ENCODE measurements around the gene PCP4.
"Not testable (repeated sequence)": the region's sequence is repeated elsewhere in the genome, so short reads cannot be mapped to it uniquely, and the experiment has no call there.

PCP4 gene

DNA sequence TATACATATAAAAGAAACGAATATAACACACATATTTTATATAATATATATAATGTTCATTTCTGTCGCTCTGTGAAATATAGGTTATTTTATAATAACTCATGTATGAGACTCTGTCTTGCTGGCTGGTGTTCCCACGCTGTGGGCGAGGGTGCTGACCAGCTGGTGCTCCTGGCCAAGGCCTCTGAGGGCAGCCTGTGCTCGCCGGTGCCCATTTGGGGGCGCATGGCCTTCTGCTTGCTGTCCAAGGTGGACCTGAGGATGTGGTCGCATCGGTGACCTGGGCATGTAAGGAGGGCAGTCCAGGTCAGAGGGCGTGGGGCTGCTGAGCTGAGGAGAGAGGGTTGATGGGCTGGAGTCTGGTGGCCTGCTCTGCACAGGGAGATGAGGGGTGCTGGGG, 1.1 kb upstream of the PCP4 start:
- no peak for DNase-seq (ENCODE audit: low read depth in 3 of 3)

DNA sequence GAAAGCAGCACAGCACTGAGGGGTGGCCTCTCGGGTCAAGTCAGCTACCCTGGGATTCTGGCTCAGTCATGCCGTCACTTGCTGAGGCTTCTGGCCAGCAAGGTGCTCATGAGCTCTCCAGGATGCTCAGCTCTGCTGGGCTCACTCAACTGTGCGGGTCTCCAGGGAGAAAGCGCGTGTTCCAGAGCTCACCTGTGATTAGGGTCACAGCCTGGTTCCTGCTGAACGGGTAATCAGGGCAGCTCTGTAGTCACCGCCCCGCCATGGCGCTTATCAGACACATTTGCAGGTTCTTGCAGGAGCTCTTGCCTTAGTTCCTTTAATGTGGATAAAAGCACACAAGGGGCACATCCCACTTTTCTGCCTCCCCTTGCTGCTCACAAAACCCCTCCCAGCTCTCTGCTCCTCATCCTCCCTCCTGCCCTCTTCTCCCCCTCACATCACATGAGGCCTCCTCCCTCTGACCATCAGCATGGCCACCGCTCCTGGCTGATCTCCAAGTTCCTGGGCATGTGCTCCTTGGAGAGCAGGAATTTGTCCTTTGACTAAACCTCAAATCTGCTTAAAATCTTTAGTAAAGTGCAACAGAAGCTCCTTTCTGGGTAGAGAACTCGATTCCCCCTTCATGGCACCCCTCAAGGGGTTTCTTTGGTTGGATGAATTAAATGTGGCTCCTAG, 2.0 kb downstream of the PCP4 start:
- no peak for DNase-seq (ENCODE audit: low read depth in 3 of 3)

DNA sequence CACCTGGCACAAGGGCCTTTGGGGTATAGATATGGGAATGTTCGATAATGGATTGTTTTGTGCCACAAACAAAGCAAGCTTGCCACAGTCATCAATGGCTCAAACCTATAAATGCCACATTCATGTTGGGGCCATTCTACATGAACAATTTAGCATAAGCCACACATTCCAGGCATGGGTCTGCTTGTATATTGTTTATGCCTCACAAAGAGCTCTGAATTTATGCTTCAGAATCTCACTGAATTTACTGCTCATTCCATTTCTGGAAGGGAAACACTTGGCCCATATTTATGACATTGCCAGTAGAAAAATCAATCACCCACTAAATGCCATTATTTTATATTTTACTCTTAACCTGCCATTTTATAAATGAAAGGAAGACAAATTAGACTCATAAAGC, 6.4 kb downstream of the PCP4 start:
- no peak for DNase-seq (ENCODE audit: low read depth in 3 of 3)

DNA sequence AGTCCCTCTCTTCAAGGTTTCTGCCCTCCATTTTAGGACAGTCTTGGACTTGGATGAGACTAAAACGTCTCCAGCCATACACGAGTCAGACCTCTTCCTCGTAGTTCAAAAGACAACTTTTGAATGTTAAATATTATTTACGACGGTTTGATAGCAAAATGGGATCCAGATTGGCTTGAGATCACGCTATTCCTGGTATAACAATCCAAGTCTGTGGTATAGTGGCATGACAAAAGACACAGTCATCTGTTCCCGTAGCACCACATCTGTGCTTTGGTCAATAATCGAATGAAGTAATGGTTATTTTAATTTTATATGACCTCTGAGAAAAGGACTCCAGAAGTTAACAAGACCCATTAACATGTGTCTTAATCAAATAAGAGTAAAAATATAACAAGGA, 7.0 kb downstream of the PCP4 start:
- DNase-seq (ENCODE audit: low read depth in 3 of 3): no peak

DNA sequence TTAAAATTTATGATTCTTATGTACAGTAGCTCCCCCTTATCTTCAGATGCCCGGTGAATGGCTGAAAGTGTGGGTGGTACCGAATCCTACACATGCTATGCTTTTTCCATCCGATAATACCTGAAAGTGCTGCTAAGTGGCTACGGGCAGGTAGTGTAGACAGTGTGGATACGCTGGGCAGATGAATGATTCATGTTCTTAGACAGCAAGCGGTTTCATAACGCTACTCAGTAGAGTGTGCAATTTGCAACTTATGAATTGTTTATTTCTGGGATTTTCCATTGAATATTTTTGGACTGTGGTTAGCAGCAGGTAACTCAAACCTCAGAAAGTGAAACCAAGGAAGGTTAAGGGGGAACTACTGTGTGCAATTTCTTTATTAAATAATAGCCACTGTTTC, 7.5 kb downstream of the PCP4 start:
- no peak for DNase-seq (ENCODE audit: low read depth in 3 of 3)

DNA sequence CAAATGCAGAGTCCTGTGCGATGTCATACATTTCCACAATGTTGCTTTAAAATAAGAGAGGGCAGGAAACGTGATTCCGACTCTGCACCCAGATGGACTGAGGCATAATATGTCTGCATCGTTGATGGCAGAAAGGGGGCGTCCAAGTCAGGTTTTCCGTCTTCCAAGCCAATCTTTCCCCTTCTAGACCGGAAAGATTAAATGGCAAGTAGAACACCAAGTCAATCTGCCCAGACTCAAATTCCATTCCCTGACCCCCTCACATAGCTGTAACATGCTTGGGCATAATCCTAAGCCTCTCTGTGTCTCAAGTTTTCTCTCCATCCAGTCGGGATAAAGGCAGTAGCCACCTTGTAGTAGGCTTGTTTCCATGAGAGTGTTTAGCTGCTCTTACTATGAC, 14.4 kb downstream of the PCP4 start:
- DNase-seq (ENCODE audit: low read depth in 3 of 3): no peak

DNA sequence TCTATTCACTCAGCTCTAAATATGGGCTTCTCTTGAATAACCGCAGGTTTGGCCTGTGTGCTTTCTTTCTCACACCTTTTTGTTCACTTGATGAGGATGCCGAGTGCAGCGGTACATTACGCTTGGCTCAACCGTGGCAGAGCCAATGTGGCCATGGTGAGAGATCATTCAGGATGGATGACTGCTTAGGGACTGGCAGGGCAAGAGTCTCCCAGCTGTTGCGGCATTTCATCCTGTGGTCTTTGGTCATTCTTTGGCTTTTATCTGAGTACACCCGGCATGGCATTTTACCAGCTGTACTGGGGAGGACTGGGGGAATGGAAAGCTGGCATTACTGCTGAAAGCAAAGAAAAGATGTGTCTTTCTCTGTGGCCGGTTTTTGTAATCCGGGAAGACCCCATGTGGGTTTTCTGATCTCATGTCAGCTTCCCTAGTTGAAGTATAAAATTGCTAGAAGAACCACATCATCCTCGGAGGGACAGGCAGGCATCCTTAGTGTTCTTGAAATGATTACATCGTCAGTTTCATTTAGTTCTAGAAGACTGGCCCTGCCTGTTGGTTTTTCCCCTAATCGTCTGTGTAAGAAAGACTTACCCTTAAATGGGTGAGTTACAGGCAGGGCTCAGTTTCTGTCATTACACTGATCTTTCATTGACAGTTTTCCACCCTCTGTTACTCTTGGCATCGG, 15.1 kb downstream of the PCP4 start:
- no peak for DNase-seq (ENCODE audit: low read depth in 3 of 3)

DNA sequence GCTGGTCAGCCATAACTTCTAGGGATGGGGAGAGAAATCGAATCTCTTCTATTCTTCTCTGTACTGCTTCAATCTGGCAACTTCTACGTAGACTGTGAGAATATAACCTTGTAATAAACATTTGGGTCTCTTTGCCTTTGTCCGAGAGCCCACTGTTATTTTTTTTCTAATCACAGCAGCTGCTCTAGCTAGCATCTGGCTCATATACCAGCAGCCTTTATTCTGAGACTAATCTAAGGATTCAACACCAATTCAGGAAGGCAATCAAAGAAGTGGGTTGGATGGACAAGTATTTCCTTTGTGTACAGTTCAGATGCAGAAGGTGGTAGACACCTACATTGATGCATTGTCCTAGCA, 15.6 kb downstream of the PCP4 start:
- DNase-seq (ENCODE audit: low read depth in 3 of 3): no peak

DNA sequence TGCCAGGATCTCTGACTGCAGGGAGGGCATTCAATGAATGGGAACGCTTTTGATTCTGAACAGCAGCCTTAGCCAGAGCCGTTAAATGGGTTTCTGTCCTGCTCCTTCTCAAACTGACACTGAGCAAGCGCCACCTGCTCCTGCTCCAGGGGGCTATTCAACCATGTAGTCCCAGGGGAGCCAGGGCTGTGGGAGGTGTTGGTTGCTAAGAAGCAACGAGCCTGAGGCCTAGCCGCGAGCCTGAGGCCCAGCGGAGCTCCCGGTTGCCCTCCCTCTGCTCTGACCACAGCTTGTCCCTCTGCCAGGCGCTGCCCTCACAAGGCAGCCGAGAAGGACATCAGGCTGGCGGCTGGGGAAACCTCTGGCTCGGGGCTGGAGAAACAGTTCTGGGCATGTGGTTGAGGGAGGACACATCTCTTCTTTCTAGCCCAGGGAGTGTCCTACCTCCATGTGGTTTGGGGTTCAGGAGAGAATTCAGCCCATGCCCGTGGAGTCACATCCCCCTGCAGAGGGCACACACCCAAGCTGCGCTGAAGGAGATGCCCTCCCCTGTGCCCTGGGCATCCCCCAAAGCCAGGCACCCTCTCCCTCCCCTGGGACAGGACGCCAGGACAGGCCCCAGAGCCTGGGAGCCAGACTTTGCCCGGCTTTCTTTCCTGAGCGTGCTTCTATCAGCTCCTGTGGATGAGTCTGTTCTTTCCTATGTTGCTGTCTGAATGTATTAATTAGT, 18.0 kb downstream of the PCP4 start:
- no peak for DNase-seq (ENCODE audit: low read depth in 3 of 3)

DNA sequence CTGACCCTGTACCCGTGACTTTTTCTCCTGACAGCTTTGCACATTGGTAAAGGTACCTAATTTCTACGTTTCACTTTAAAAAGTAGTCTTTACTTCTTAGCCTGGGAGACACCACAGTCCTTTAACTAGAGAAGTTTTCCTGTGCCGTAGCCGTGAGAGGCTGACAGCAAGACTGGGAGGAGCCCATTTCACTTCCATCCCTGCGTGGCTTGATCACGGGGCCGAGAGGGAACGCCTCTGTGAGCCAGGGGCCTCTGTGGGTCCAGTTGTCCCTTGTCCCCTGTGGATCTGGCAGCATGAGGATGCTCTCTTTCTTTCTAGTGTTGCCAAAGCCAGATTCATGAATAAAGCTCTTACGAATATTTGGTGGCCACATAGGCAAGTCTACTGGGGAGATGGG, 21.6 kb downstream of the PCP4 start:
- DNase-seq (ENCODE audit: low read depth in 3 of 3): no peak

DNA sequence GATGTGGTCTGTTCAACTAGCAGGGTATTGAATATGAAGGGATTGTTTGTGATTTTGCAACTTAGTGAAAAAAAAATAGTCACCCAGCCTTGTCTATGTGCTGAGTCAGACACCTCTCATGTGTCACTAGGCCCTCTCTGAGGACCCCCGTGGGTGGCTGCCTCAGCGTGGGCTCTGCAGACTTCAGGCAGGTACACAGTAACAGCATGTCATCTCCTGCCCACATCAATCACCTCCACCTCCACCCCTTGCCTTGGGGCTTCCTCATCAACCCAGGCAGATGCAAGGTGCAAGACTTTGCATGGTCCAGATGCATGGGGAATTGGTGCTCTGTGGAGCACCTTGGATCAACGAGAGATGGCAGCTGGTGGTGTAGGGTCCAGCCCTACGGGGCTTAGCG, 23.9 kb downstream of the PCP4 start:
- DNase-seq (ENCODE audit: low read depth in 3 of 3): no peak

DNA sequence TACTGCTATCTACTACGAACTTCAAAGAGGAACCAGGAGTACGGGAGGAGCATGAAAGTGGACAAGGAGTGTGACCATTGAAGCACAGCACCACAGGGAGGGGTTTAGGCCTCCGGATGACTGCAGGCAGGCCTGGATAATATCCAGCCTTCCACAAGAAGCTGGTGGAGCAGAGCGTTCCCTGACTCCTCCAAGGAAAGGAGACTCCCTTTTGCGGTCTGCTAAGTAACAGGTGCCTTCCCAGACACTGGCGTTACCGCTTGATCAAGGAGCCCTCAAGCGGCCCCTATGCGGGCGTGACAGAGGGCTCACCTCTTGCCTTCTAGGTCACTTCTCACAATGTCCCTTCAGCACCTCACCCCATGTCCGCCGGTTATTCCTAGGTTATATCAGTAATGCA, 24.6 kb downstream of the PCP4 start:
- not testable (repeated sequence) for DNase-seq (ENCODE audit: low read depth in 3 of 3)

DNA sequence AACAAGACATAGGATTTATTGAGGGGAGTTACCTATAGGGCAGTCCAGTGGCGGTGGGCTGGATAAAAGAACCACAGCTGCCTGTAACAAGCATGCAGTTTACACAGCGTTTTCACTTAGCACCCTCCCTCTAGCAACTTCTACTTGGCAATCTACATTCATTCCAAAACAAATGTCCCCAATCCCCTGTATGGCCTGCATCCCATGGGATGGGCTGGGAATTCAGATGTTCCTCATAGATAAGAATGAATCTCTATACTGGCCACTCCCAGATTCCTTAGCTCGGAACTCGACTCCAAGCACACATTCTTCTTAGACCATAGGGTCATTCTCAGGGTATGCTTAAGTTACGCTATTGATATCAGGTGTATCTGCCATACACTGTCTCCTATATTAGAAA, 33.3 kb downstream of the PCP4 start:
- DNase-seq (ENCODE audit: low read depth in 3 of 3): no peak

DNA sequence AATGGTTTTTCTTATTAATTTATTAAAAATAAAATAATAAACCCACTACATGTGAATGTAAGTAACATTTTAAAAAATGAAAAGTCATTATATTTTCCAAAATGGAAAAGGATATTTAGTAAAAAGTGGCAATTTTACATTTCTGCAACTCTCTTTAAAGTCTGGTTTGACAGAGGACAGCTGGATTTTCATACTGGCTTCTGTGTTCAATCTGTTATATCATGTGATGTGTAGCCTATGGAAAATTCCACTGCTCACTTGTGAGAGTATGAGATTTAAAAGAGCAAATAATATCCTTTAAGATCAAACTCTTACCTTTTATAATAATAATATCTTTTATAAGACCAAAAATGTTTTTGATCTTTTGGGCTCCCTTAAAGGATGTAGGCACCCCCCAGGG, 33.7 kb downstream of the PCP4 start:
- no peak for DNase-seq (ENCODE audit: low read depth in 3 of 3)

DNA sequence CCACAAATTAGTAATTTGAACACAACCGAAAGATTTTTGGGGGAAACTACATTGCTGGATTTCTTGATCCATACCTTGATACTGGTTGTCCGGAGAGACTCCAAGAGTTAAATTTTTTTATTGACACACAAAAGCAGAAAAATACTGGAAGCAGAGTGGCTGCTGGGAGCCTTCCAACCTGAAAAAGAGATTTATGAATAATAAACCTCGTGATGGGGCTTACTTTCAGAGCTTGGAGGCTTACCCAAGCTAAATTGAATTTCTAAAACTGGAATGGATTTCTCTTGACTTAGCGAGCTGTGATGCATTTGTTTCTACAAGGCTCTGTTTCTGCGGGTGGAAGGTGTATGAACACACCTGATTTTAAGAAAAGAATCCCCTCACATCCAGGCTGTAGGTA, 35.7 kb downstream of the PCP4 start:
- DNase-seq (ENCODE audit: low read depth in 3 of 3): no peak

DNA sequence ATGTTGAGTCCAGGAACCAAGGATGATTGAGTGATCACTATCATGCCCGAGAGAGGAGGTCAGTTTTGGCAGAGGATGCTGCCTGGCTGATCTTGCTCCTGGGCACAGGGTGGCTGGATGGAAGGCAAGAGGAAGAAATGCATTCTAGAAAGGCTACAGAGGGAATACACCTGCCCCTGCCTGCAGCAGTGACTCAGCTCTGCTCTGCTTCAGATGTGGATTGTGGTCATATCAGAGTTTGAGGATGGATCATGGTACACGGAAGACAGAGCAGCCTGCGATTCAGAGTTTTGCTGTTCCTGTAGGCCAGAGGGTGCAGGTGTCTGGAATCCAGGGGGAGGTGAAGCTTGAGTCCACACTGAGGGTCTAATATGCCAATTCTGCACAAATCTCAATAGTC, 37.2 kb downstream of the PCP4 start:
- no peak for DNase-seq (ENCODE audit: low read depth in 3 of 3)

DNA sequence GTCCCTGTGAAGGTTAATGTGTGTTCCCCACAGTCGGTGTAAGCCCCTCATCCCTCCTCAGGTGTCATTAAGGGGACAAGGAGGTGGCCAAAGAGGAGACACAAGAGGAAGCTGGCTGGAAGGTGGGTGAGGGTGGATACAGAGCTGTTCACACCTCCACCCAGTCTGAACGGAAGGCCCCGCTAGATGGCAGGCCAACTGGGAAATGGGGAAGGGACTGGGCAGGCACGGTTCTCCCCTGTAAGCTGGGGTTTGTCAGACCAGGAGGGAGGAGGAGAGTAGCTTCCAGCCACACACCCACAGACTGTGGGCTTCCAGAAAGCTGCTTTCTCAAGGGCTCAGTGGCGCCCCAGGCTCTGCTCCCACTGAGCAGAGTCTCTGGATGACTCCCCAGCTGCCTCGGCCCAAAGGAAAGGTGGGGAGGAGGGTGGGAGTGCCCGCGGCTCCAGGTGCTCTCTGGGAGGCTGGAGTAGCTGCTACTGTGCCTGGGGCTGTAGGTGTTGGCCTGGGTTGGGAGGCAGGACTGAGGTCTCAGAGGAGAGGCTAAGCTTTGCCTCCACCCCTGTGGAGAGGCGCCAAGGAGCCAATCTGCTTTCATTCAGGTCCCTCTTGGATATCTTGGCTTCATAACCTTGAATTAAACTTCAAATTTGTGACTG, 41.2 kb downstream of the PCP4 start:
- DNase-seq (ENCODE audit: low read depth in 3 of 3): no peak

DNA sequence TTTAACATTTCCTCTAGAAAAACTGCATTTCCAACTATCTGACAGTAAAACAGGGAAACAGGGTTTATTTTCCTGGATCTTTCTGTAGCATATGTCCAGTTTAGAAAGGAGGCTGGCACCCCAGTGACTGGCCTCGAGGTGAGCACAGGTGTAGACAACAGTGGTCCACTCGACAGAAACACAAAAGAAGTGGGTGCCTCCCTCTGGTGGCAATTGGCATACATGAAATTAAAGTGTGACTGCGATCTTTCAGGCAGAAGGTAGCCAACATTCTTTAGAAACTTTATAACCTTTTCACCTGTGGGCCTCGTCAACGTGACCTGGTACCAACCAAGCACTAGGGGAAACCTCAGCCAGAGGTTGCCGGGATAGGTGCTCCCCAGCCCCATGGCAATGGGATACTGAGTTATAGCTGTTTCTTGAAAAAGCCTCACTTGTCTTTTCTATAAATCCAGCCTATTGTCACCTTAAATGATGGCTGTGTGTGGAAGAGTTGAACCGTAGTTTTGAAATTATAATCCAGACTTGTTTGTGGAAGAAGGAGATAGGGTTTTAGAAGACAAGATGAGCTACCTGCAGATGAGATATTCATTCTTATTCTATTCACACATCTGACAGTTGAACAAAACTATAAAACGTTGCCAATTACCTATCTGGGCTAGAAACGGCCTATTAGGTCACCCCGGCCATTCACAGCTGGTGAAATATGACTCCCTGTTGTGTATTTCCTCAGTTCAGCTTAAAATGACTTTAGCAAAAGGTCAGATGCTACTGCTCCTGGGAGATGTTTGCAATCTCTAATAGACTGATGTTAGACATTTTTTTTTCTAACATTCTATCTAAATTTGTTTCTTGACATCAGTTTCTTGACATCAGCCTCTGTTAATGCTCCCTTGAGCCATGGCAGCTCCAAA, 44.3 kb downstream of the PCP4 start:
- DNase-seq (ENCODE audit: low read depth in 3 of 3): no peak

DNA sequence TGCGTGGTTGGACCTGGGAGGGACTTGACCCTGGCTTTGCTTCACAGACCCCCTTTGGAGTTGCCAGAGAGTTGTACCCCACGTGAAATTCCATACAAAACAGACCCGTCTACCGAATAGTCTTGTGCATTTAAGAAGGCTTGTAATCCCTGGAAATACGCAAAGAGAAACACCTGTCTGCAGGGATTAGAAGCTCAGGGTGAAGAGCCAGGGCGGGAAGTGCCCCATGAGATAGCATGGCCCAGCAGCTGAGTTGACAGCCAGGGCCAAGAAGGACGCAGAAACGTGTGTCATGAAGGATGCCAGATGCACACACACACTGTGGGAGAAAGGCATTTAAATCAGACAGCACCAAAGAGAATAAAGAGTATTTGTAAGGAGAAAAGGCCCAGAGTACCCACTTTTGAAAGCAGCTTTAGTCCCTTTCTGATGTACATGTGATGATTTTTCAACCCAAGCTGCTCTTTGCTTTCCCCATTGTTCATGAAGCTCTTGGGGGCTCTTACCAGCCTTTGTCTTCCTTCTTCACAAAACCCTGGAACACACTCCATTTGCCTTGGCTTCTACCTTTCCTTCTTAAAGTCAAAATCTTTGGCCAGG, 46.6 kb downstream of the PCP4 start:
- DNase-seq (ENCODE audit: low read depth in 3 of 3): no peak

DNA sequence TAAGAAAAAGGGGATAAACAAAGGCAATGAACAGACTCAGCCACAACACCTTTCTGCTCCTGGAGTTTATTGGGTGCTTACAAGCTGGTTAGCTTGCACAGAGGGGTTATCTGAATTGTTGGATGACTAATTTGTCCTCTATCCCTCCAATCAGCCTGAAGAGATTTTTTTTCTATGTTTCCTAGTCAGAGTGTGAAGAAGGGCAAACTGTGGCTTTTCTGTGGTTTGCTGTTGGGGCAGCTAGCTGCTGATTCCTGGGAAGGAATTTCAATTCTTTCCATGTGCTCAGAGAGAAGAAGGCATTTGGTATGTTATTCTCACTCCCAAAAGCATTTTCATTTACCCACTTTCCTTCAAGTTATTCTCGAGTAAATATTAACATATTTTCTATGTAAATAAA, 48.6 kb downstream of the PCP4 start:
- no peak for DNase-seq (ENCODE audit: low read depth in 3 of 3)

DNA sequence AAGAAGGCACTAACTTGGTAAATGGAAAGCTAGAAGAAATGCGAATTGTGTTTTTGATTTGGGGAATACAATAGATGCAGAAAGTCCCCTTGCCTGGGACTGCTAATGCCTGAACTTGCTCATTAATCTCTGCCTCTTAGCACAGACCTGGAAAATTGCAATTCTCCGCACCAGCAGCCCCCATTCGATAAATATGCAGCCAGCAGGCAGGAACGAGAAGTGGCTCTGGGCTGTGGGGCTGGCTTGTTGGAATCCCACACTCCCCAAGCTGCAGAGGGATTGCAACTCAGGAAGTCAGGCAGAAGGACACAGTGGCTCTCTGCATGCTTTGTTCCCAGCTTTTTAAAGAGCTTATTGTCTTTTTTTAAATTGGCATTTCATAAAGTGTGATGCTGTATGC, 51.3 kb downstream of the PCP4 start:
- no peak for DNase-seq (ENCODE audit: low read depth in 3 of 3)
